A673 (cell line): Measurements from ENCODE around the gene KIF2A. TPM values are rescaled to one million over a fixed set of nuclear protein-coding genes. Genes with fewer than 3 reads are reported as not detected.

ENCODE experiments used
- BruUV-seq: library from RNA; stranded (reverse); fragments of 400-500 nt; replicated peaks from 2 replicates; lab custom pipeline; 2021; lab: Mats Ljungman, UMichigan
- CTCF ChIA-PET: fragments of 300-600 bp; sonication (Branson Sonifier 250); formaldehyde crosslinking; loops from one replicate; lab custom pipeline; 2022; ENCODE audit warnings: antibody characterized with exemption; lab: Charles Lee
- POLR2A ChIA-PET: fragments of 300-600 bp; sonication (Branson Sonifier 250); formaldehyde crosslinking; loops from one replicate; lab custom pipeline; 2022; ENCODE audit warnings: antibody characterized with exemption; ENCODE audit not compliant: low non-redundant PET; lab: Charles Lee
- DNase-seq: peaks from one replicate; pipeline ENCODE4 v3.0.0-alpha.2; 2015; ENCODE audit warnings: low spot score
- H3K27ac ChIP-seq: fragments of 200-600 bp; sonication (generic); 2 replicates; pipeline ENCODE4 v1.5.1; 2016; ENCODE audit warnings: mixed run types, low read depth, mild to moderate bottlenecking, mixed read lengths, antibody characterized with exemption, low read length; ENCODE audit not compliant: poor library complexity, severe bottlenecking
- H3K27me3 ChIP-seq: fragments of 200-600 bp; sonication (generic); replicated peaks from 2 replicates; pipeline ENCODE4 v1.6.1; 2017; ENCODE audit warnings: mixed run types, low read depth, mild to moderate bottlenecking, mixed read lengths, antibody characterized with exemption, low read length; ENCODE audit not compliant: insufficient read depth, poor library complexity
- H3K36me3 ChIP-seq: fragments of 200-600 bp; sonication (generic); 2 replicates; pipeline ENCODE4 v1.6.1; 2016; ENCODE audit warnings: mixed run types, mild to moderate bottlenecking, mixed read lengths, antibody characterized with exemption, low read length; ENCODE audit not compliant: insufficient read depth, poor library complexity, severe bottlenecking
- H3K4me1 ChIP-seq: fragments of 200-600 bp; sonication (generic); 2 replicates; pipeline ENCODE4 v1.6.1; 2017; ENCODE audit warnings: mixed run types, mild to moderate bottlenecking, mixed read lengths, antibody characterized with exemption, low read length; ENCODE audit not compliant: insufficient read depth, poor library complexity, severe bottlenecking
- H3K4me3 ChIP-seq: fragments of 200-600 bp; sonication (generic); 2 replicates; pipeline ENCODE4 v1.5.1; 2016; ENCODE audit warnings: low read depth, mixed run types, mild to moderate bottlenecking, mixed read lengths, low read length; ENCODE audit not compliant: poor library complexity, severe bottlenecking
- H3K9me3 ChIP-seq: fragments of 200-600 bp; sonication (generic); 2 replicates; pipeline ENCODE4 v1.6.1; 2016; ENCODE audit warnings: mixed run types, low read depth, mild to moderate bottlenecking, mixed read lengths, antibody characterized with exemption, low read length; ENCODE audit not compliant: poor library complexity, severe bottlenecking
- EZH2 ChIP-seq: fragments of 200-600 bp; sonication (generic); IDR thresholded peaks from 2 replicates; pipeline ENCODE4 v1.6.1; 2017; ENCODE audit warnings: borderline replicate concordance, low read depth, mild to moderate bottlenecking, mixed read lengths, antibody characterized with exemption, low read length; ENCODE audit not compliant: poor library complexity, severe bottlenecking
- intact Hi-C: fragments of 100-400 bp; cut with micrococcal nuclease; formaldehyde crosslinking; loops from one replicate; pipeline ENCODE4 v1.10.0; 2022; ENCODE audit not compliant: unreplicated experiment
- total RNA-seq: library from RNA; stranded (reverse); gene quantifications from 2 replicates; pipeline ENCODE4 v1.2.3, GENCODE V29; 2021
- TF ChIP-seq, protein P1 (sequence below): fragments of 300-800, 200-600 bp; sonication (generic); conservative IDR thresholded peaks from 2 replicates; pipeline ENCODE4 v1.5.1; 2017; ENCODE audit warnings: low read depth, mild to moderate bottlenecking, antibody characterized with exemption, low read length, moderate library complexity, mixed read lengths

Gene KIF2A
- total RNA-seq, 1 experiment from 2014 or later, result 92.4 TPM

GRCh38 chr5:62385816-62386400, 79.9 kb downstream of the KIF2A start:
- peaks cover 93% of the 10 kb centered on the region for H3K36me3 ChIP-seq
- H3K4me1 ChIP-seq, result no peaks in the 10 kb centered on the region
- no peaks in the 10 kb centered on the region for H3K27me3 ChIP-seq
- no peaks in the 10 kb centered on the region for H3K9me3 ChIP-seq
- H3K4me3 ChIP-seq, result no peak overlapping the region
- intact Hi-C loops, result no loop called here
- ChIA-PET POLR2A (no interaction called here), CTCF (no interaction called here)
- TF ChIP-seq, protein P1, sequence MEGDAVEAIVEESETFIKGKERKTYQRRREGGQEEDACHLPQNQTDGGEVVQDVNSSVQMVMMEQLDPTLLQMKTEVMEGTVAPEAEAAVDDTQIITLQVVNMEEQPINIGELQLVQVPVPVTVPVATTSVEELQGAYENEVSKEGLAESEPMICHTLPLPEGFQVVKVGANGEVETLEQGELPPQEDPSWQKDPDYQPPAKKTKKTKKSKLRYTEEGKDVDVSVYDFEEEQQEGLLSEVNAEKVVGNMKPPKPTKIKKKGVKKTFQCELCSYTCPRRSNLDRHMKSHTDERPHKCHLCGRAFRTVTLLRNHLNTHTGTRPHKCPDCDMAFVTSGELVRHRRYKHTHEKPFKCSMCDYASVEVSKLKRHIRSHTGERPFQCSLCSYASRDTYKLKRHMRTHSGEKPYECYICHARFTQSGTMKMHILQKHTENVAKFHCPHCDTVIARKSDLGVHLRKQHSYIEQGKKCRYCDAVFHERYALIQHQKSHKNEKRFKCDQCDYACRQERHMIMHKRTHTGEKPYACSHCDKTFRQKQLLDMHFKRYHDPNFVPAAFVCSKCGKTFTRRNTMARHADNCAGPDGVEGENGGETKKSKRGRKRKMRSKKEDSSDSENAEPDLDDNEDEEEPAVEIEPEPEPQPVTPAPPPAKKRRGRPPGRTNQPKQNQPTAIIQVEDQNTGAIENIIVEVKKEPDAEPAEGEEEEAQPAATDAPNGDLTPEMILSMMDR, result no peak
- TF ChIP-seq EZH2, result no peak
- no peak for DNase-seq
- H3K27ac ChIP-seq, result no peak overlapping the region
- BruUV-seq, result TSS peak; percentile 21

DNA sequence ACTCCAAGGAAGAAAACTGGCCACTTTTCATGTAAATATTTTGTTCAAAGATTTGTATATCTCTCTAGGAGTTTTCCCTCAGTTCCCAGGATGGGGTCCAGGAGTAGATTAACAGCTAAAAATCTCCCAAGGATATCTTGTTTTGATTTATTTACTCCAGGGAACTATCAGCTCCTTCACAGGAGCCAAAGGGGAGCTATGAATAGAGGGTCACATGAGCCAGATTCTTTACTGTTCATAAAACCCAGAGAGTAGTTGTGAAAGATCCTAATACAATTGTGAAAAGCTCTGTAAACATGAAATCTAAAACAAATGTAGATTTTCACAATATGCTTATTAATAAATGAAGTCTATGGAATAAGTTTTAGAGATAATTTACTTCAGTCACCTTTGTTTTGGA, 80.8 kb downstream of the KIF2A start:
- Histone ChIP-seq H3K4me1 (no peaks in the 10 kb centered on the region), H3K4me3 (no peak overlapping the region), H3K36me3 (peaks cover 93% of the 10 kb centered on the region), H3K27ac (no peak overlapping the region), H3K9me3 (no peaks in the 10 kb centered on the region), H3K27me3 (no peaks in the 10 kb centered on the region)
- intact Hi-C loops, result no loop called here
- no peak for DNase-seq
- ChIA-PET POLR2A (no interaction called here), CTCF (no interaction called here)
- TF ChIP-seq, protein P1, result no peak
- no peak for TF ChIP-seq EZH2
- no TSS peak for BruUV-seq

DNA sequence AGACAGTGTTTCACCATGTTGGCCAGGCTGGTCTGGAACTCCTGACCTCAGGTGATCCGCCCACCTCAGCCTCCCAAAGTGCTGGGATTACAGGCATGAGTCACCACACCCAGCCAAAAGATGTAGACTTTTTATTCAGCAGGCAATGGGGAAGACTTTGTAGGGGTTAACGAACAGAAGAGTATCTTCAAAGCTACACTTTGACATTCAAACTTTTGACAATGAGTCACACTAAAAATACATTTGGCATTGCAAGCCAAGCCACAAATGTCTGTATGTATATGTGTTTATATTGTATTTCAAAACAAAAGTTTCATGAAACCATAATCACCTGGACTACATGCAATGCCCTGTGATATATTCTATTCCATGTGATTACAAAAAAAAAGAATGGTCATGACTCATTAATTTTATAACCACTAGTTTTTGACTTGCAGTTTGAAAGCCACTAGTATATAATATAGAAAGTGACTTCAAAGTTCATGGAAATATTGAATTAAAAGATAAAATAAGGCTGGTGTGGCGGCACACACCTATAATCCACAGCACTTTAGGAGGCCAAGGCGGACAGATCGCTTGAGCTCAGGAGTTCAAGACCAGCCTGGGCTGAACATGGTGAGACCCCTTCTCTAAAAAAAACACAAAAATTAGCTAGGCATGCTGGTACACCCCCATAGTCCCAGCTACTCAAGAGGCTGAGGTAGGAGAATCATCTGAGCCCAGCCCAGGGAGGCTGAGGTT, 89.4 kb downstream of the KIF2A start:
- no peak for DNase-seq
- intact Hi-C loops, result no loop called here
- CTCF ChIA-PET, result no interaction called here
- POLR2A ChIA-PET, result no interaction called here
- H3K27ac ChIP-seq, result no peak overlapping the region
- H3K4me1 ChIP-seq, result no peaks in the 10 kb centered on the region
- no peak overlapping the region for H3K4me3 ChIP-seq
- H3K27me3 ChIP-seq, result no peaks in the 10 kb centered on the region
- peaks cover 80% of the 10 kb centered on the region for H3K36me3 ChIP-seq
- no peaks in the 10 kb centered on the region for H3K9me3 ChIP-seq
- BruUV-seq, result no TSS peak
- TF ChIP-seq, protein P1, result no peak
- TF ChIP-seq EZH2, result no peak
